Endothelial cell of umbilical vein (primary cell): ENCODE data around the gene TSPAN17.

ENCODE experiments used
- POLR2A ChIP-seq: IDR thresholded peaks from 2 replicates; pipeline ENCODE4 v1.6.1; 2012; ENCODE audit warnings: low read depth, mild to moderate bottlenecking, control low read depth, low read length
- TF ChIP-seq, protein P1 (sequence below), 2 donors: IDR thresholded peaks; 1 replicate in 1 of 2; 2 replicates in 1 of 2; pipeline ENCODE4 v1.5.1; 2011; ENCODE audit warnings: low read length in 2 of 2, mild to moderate bottlenecking in 2 of 2, moderate library complexity in 2 of 2, control low read depth in 1 of 2, inconsistent platforms in 1 of 2, low read depth in 1 of 2; ENCODE audit not compliant: insufficient read depth in 1 of 2; ENCODE audit errors: extremely low read depth in 1 of 2

GRCh38 chr5:176680226-176680563 lies 32.9 kb downstream of the TSPAN17 start:
- TF ChIP-seq, protein P1, sequence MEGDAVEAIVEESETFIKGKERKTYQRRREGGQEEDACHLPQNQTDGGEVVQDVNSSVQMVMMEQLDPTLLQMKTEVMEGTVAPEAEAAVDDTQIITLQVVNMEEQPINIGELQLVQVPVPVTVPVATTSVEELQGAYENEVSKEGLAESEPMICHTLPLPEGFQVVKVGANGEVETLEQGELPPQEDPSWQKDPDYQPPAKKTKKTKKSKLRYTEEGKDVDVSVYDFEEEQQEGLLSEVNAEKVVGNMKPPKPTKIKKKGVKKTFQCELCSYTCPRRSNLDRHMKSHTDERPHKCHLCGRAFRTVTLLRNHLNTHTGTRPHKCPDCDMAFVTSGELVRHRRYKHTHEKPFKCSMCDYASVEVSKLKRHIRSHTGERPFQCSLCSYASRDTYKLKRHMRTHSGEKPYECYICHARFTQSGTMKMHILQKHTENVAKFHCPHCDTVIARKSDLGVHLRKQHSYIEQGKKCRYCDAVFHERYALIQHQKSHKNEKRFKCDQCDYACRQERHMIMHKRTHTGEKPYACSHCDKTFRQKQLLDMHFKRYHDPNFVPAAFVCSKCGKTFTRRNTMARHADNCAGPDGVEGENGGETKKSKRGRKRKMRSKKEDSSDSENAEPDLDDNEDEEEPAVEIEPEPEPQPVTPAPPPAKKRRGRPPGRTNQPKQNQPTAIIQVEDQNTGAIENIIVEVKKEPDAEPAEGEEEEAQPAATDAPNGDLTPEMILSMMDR (IDR thresholded peaks at IDR 0.05; ENCODE audit: extremely low read depth in 1 of 2, insufficient read depth in 1 of 2, low read depth in 1 of 2, low read length in 2 of 2): no peak
- no peak for TF ChIP-seq POLR2A
